ENCODE results near the gene FARS2.

DNA sequence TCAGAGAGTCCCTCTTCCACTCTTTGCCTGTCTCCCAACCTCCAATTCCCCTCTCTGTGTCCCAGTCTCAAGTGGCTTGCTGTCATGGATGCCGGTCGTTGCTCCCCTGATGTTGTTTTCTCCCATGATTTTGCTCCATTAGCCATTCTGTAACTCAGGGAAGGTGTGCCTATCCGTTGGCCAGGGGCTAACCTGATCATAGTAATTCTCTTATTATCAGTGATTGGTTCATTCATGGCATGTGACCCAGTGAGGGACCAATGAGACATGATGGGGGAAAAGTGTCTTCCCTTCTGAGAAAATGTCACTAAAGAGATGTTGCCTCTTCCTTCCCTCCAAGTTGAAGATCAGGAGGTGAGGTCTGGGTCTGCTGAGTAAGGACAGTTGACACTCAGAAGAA lies 214.5 kb downstream of the FARS2 start:
- TF ChIP-seq CTCF (IDR thresholded peaks at IDR 0.05; ENCODE audit: borderline replicate concordance, extremely low read depth, low read length, poor library complexity, severe bottlenecking) (no peak), EZH2 (IDR thresholded peaks at IDR 0.05; ENCODE audit: borderline replicate concordance, low read depth, low read length, severe bottlenecking) (no peak)
